Upper lobe of left lung (tissue), 6 donors: ENCODE results near the gene BAD. TPM values are rescaled to one million over a fixed set of nuclear protein-coding genes. Genes with fewer than 3 reads are reported as not detected.

ENCODE experiments used
- ATAC-seq, 2 donors: fragments of 200-7000 bp; cut with Tn5 transposase; one replicate each; pipeline ENCODE4 v1.9.1; 2022; ENCODE audit warnings: mild to moderate bottlenecking in 2 of 2, moderate library complexity in 2 of 2; ENCODE audit not compliant: low FRiP score in 2 of 2
- DNase-seq, 2 donors: peaks; one replicate each; pipeline ENCODE4 v3.0.0-alpha.2; 2019 to 2020
- H3K27ac ChIP-seq, 4 donors: fragments of 200-600 bp; sonication (generic); one replicate each; pipeline ENCODE4 v1.5.1; 2016 to 2019
- H3K27me3 ChIP-seq, 4 donors: fragments of 200-600 bp; sonication (generic); one replicate each; pipeline ENCODE4 v1.5.1; 2017 to 2019
- H3K36me3 ChIP-seq, 4 donors: fragments of 200-600 bp; sonication (generic); one replicate each; pipeline ENCODE4 v1.5.1; 2016 to 2019
- H3K4me1 ChIP-seq, 4 donors: fragments of 200-600 bp; sonication (generic); one replicate each; pipeline ENCODE4 v1.5.1; 2018 to 2019
- H3K4me3 ChIP-seq, 4 donors: fragments of 200-600 bp; sonication (generic); one replicate each; pipeline ENCODE4 v1.5.1; 2017 to 2019; ENCODE audit warnings: mild to moderate bottlenecking in 2 of 4, moderate library complexity in 1 of 4
- H3K9me3 ChIP-seq, 4 donors: fragments of 200-600 bp; sonication (generic); one replicate each; pipeline ENCODE4 v1.5.1; 2018 to 2019
- EP300 ChIP-seq, 4 donors: sonication (generic); formaldehyde crosslinking; IDR thresholded peaks; one replicate each; pipeline ENCODE4 v1.5.1; 2017; ENCODE audit warnings: antibody characterized with exemption in 4 of 4, control low read depth in 2 of 4
- POLR2A ChIP-seq, 4 donors: fragments of 450-650 bp; IDR thresholded peaks; one replicate each; pipeline ENCODE4 v1.5.1; 2016 to 2017; ENCODE audit warnings: antibody characterized with exemption in 4 of 4, mild to moderate bottlenecking in 2 of 4
- POLR2AphosphoS5 ChIP-seq, 2 donors: sonication (generic); formaldehyde crosslinking; IDR thresholded peaks; one replicate each; pipeline ENCODE4 v1.5.1; 2017; ENCODE audit warnings: antibody characterized with exemption in 2 of 2
- WGBS, 2 donors: methylation state at CpG; one replicate each; pipeline ENCODE4 v1.1.5; 2017 to 2018; 5-methylcytosine and 5-hydroxymethylcytosine counted together
- total RNA-seq, 6 donors: library from RNA; depleted of rRNA in 4 of 6; stranded (reverse); fragments of >200 nt in 4 of 6; gene quantifications; one replicate each; pipeline versions ENCODE4 v1.1.0 to v1.2.1, GENCODE V29; 2016 to 2021
- TF ChIP-seq, protein P1 (sequence below), 6 experiments: fragments of 450-650 bp in 4 of 6; fragments of 200-600 bp in 2 of 6; sonication (generic) in 2 of 6; IDR thresholded peaks; one replicate each; pipeline ENCODE4 v1.5.1; 2016 to 2019; ENCODE audit warnings: antibody characterized with exemption in 6 of 6
- donor health status: DM: no; HTN: no; CAD: no; lungs with moderate emphysema.
- donor health status: DM: no; HTN: yes; CAD: no; lungs with severe emphysema.

The BAD gene
- total RNA-seq, 6 donors from 2014 or later: 59.7 to 150 (median 80.1) TPM

DNA sequence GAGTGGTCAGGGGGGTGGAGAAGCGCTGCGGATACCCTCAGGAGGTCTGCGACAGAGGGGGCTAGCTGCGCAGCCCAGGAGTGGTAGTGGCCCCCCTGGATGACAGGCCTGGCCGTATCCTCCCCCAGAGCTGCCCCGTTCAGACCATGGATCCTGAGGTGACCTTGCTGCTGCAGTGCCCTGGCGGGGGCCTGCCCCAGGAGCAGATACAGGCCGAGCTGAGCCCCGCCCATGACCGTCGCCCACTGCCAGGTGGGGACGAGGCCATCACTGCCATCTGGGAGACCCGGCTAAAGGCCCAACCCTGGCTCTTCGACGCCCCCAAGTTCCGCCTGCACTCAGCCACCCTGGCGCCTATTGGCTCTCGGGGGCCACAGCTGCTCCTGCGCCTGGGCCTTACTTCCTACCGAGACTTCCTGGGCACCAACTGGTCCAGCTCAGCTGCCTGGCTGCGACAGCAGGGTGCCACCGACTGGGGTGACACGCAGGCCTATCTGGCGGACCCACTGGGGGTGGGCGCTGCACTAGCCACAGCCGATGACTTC lies 57.9 kb downstream of the BAD start:
- peak; percentile 50 to 55 for ATAC-seq
- H3K27ac ChIP-seq: peak overlapping the region; percentile 83 to 96 (median 92)
- H3K4me1 ChIP-seq: peaks cover 42 to 54% (median 44%) of the 10 kb centered on the region in 4 donors
- H3K27me3 ChIP-seq: no peaks in the 10 kb centered on the region
- peak; percentile 86 to 88 for DNase-seq
- TF ChIP-seq POLR2A (IDR thresholded peaks at IDR 0.05): no peak
- TF ChIP-seq POLR2AphosphoS5 (IDR thresholded peaks at IDR 0.05): peak in 1 of 2 donors; percentile 33
- H3K4me3 ChIP-seq: peak overlapping the region; percentile 44 to 76 (median 67)
- peaks cover 0 to 16% (median 11%) of the 10 kb centered on the region in 4 donors for H3K36me3 ChIP-seq
- 0% methylated on average over 2 of the region's 26 CpGs; no CpG with 5 or more reads in 1 of the 2 donors for WGBS, 2 donors
- H3K9me3 ChIP-seq: no peaks in the 10 kb centered on the region

DNA sequence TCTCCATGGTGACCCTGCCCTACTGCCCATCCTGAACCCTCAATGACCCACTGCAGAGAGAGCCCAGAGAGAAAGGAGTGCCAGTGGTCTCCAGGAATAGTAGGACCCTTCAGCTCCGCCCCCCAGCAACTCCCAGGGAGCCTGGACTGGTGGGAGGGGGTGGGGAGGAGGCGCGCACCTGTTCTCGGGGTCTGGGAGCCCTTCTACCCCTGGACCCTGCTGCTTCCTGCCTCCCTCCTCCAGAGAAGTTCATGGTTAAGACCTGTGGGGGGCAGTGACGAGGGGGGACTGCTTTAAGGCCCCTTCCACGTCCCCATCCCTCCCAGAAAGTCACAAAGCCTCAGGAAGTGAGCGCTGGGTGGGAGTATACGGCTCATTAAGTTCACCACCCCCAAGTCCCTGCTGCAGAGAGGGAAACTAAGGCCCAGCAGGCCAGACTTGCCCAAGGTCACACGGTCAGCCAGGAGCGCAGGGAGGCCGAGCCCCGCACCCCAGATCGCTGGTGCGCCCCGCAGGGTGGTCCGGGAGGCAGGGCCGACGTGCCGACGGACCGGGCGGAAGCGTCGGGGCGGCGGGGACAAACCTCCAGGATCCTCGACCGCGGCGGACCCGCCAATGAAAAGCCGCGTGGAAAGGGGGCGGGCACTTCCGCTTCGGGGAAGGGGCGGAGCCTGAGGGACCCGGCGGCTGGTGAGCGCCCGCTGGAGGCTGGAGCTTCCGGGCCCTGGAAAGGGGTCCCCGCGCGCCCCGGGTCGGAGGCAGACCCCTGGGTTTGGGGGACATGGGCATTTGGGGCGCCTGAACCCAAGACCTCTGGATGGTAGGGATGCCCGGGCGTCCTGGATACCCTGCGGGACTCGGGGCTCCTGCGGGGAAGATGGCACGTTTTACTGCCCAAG lies 58.6 kb downstream of the BAD start, which contains the start of the genes NUDT22 and TRPT1:
Gene NUDT22, plus strand, starts transcription at position 667 of the 899 bp plus-strand sequence. CDS start 379 bp downstream, outside the sequence.
Gene TRPT1, minus strand, starts transcription at position 579 of the 899 bp plus-strand sequence. Its CDS starts 326 bp downstream, at position 253.
- peak; percentile 93 to 98 for DNase-seq
- no peaks in the 10 kb centered on the region for H3K27me3 ChIP-seq
- peaks cover 0 to 23% (median 16%) of the 10 kb centered on the region in 4 donors for H3K36me3 ChIP-seq
- no peaks in the 10 kb centered on the region for H3K9me3 ChIP-seq
- ATAC-seq: peak; percentile 92 to 94
- peak within 1 kb of the TSS; percentile 83 to 96 (median 92) for H3K27ac ChIP-seq
- peaks cover 35 to 47% (median 36%) of the 10 kb centered on the region in 4 donors for H3K4me1 ChIP-seq
- peak within 1 kb of the TSS; percentile 44 to 76 (median 67) for H3K4me3 ChIP-seq
- TF ChIP-seq, protein P1, sequence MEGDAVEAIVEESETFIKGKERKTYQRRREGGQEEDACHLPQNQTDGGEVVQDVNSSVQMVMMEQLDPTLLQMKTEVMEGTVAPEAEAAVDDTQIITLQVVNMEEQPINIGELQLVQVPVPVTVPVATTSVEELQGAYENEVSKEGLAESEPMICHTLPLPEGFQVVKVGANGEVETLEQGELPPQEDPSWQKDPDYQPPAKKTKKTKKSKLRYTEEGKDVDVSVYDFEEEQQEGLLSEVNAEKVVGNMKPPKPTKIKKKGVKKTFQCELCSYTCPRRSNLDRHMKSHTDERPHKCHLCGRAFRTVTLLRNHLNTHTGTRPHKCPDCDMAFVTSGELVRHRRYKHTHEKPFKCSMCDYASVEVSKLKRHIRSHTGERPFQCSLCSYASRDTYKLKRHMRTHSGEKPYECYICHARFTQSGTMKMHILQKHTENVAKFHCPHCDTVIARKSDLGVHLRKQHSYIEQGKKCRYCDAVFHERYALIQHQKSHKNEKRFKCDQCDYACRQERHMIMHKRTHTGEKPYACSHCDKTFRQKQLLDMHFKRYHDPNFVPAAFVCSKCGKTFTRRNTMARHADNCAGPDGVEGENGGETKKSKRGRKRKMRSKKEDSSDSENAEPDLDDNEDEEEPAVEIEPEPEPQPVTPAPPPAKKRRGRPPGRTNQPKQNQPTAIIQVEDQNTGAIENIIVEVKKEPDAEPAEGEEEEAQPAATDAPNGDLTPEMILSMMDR (IDR thresholded peaks at IDR 0.05): peak in 4 of 6 experiments; percentile 7 to 35 (median 25)
- TF ChIP-seq POLR2AphosphoS5 (IDR thresholded peaks at IDR 0.05): peak; percentile 90 to 92
- TF ChIP-seq POLR2A (IDR thresholded peaks at IDR 0.05): peak in 3 of 4 donors; percentile 61 to 93 (median 75)
- TF ChIP-seq EP300 (IDR thresholded peaks at IDR 0.05): no peak
- WGBS, 2 donors: 1 to 2% methylated on average over 20 to 28 of the region's 54 CpGs

DNA sequence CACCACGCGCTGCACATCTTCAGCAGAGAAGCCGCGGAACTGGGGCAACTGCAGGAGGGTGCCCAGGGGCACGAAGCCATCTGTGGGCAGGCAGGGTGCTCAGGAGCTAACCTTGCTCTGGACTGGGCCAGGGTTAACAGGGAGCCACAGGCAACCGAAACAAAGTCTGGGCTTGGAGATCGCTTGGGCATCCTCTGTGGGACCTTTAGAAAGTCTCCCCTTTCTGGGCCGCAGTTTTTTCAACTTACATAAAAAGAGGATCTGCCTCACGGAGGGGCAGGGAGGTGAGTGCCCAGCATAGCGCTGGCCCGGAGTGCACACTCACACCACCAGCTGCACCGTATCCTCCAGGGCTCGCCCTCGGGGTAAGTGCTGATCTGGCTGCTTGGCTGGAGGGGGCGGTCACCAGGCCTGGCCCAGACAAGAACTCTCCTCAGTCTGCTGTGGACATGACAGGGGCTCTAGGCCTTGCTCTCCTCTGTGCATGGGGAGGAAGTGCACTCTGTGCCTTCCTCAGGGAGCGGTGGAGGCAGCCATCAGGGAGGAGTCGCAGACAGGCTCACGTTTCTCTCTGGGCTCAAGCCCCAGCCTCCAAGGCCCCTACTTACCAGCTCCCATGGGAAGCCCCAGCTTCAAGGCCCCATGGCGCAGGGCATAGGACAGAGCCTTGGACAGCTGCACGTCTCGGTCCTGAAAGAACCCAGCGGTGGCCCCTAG lies 59.4 kb downstream of the BAD start:
- Histone ChIP-seq H3K9me3 (no peaks in the 10 kb centered on the region), H3K27ac (peak overlapping the region; percentile 83 to 96 (median 92)), H3K4me1 (peaks cover 34 to 43% (median 36%) of the 10 kb centered on the region in 4 donors), H3K4me3 (peak overlapping the region in 3 of 4 donors; percentile 62 to 76 (median 72)), H3K36me3 (peaks cover 4 to 31% (median 24%) of the 10 kb centered on the region in 4 donors), H3K27me3 (no peaks in the 10 kb centered on the region)
- DNase-seq (peak in 1 of 2 donors; percentile 46), ATAC-seq (no peak)
- 67 to 81% methylated on average over 7 to 19 of the region's 22 CpGs for WGBS, 2 donors
- TF ChIP-seq, protein P1 (IDR thresholded peaks at IDR 0.05): no peak
- TF ChIP-seq POLR2AphosphoS5 (IDR thresholded peaks at IDR 0.05) (no peak), POLR2A (IDR thresholded peaks at IDR 0.05) (no peak)

DNA sequence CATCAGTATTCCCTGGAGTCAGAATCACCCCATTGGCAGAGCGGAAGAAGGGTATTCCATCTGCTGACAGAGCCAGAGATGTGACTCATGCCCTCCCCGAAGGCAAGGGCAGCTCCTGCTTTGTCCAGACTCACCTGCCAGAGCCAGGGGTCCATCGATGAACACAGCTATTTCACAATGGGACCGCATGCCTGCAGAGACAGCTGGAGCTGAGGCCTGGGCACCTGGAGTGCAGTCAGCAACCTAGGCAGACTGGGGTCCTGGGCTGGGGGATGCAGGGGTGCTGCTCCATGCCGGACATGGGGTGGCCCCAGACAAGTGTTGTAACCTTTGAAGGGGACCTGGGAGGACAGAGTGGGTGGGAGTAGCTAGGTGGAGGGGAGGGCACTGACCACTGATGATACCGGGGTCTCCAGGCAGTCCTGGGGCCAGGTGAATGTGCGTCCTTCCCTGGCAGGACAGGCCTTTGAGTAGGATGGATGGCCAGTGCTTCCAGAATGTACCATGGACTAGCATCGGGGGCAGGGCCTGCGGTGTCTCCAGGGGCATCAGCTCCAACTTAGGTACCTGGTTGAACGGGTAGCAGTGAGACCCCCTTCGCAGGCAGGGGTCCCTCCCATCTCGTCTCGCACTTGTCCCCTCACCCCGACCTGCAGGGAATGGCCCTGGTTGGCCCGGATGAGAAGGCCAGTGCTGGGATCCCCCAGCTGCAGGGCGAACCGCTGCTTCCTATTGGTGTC lies 60.1 kb downstream of the BAD start:
- peak in 1 of 2 donors; percentile 46 for DNase-seq
- WGBS, 2 donors: 89 to 91% methylated on average over 15 to 17 of the region's 17 CpGs
- Histone ChIP-seq H3K27ac (peak overlapping the region in 1 of 4 donors; percentile 89), H3K9me3 (no peaks in the 10 kb centered on the region), H3K4me3 (no peak overlapping the region), H3K27me3 (no peaks in the 10 kb centered on the region), H3K4me1 (peaks cover 26 to 36% (median 29%) of the 10 kb centered on the region in 4 donors), H3K36me3 (peaks cover 4 to 38% (median 31%) of the 10 kb centered on the region in 4 donors)
- TF ChIP-seq, protein P1 (IDR thresholded peaks at IDR 0.05): no peak
- no peak for TF ChIP-seq EP300 (IDR thresholded peaks at IDR 0.05)
- TF ChIP-seq POLR2A (IDR thresholded peaks at IDR 0.05): no peak
- no peak for TF ChIP-seq POLR2AphosphoS5 (IDR thresholded peaks at IDR 0.05)
- ATAC-seq: no peak
